ENCODE results near the gene POLR3K. TPM values are rescaled to one million over a fixed set of nuclear protein-coding genes. Genes with fewer than 3 reads are reported as not detected.

POLR3K gene
- total and polyA plus RNA-seq, 4 donors: 2.8 to 9.8 (median 7.4) TPM

GRCh38 chr16:83781-84615 lies 30.6 kb upstream of the POLR3K start:
- no peak for DNase-seq (ENCODE audit: low spot score)
- H3K4me1 ChIP-seq (ENCODE audit: control insufficient read depth in 4 of 4, insufficient read depth in 4 of 4, low read length in 3 of 4): peaks cover under 1 to 19% (median 5%) of the 10 kb centered on the region in 4 donors
- 74% methylated on average over 21 of the region's 21 CpGs for WGBS
- H3K9me3 ChIP-seq (ENCODE audit: control insufficient read depth in 4 of 4, low read length in 3 of 4): no peaks in the 10 kb centered on the region
- H3K27me3 ChIP-seq (ENCODE audit: control insufficient read depth in 4 of 4, insufficient read depth in 4 of 4, low read length in 3 of 4): no peaks in the 10 kb centered on the region
- peak overlapping the region in 1 of 2 donors; percentile 23 for H3K27ac ChIP-seq (ENCODE audit: low read depth in 1 of 2, low read length in 2 of 2)
- H3K36me3 ChIP-seq (ENCODE audit: control insufficient read depth in 4 of 4, insufficient read depth in 3 of 4, low read depth in 1 of 4, low read length in 3 of 4): peaks cover 0 to 42% (median 11%) of the 10 kb centered on the region in 4 donors
- no peak overlapping the region for H3K4me3 ChIP-seq (ENCODE audit: low read depth in 1 of 3, low read length in 3 of 3)
- TF ChIP-seq FOXA1 (IDR thresholded peaks at IDR 0.05): no peak
- TF ChIP-seq MAX (IDR thresholded peaks at IDR 0.05): no peak
- TF ChIP-seq YY1 (IDR thresholded peaks at IDR 0.05): no peak
- no peak overlapping the region for H3K9ac ChIP-seq (ENCODE audit: low read depth in 1 of 2, low read length in 2 of 2)

- H3K36me3 ChIP-seq (ENCODE audit: control insufficient read depth in 4 of 4, insufficient read depth in 3 of 4, low read depth in 1 of 4, low read length in 3 of 4): peaks cover 0 to 35% (median 9%) of the 10 kb centered on the region in 4 donors
- no peak for DNase-seq (ENCODE audit: low spot score)
- 94% methylated on average over 31 of the region's 31 CpGs for WGBS
- no peak overlapping the region for H3K4me3 ChIP-seq (ENCODE audit: low read depth in 1 of 3, low read length in 3 of 3)
- H3K9ac ChIP-seq (ENCODE audit: low read depth in 1 of 2, low read length in 2 of 2): no peak overlapping the region
- peaks cover 3 to 24% (median 9%) of the 10 kb centered on the region in 4 donors for H3K4me1 ChIP-seq (ENCODE audit: control insufficient read depth in 4 of 4, insufficient read depth in 4 of 4, low read length in 3 of 4)
- no peak overlapping the region for H3K27ac ChIP-seq (ENCODE audit: low read depth in 1 of 2, low read length in 2 of 2)
- H3K9me3 ChIP-seq (ENCODE audit: control insufficient read depth in 4 of 4, low read length in 3 of 4): no peaks in the 10 kb centered on the region
- no peak for TF ChIP-seq YY1 (IDR thresholded peaks at IDR 0.05)
- no peak for TF ChIP-seq FOXA2 (IDR thresholded peaks at IDR 0.05)
- no peak for TF ChIP-seq CTCF (IDR thresholded peaks at IDR 0.05; ENCODE audit: low read depth, low read length, missing input control)
- no peak for TF ChIP-seq MAX (IDR thresholded peaks at IDR 0.05)
- TF ChIP-seq HNF4A (conservative IDR thresholded peaks at IDR 0.05): no peak
- no peak for TF ChIP-seq REST (IDR thresholded peaks at IDR 0.05)
- no peak for TF ChIP-seq TAF1 (conservative IDR thresholded peaks at IDR 0.05)
- H3K27me3 ChIP-seq (ENCODE audit: control insufficient read depth in 4 of 4, insufficient read depth in 4 of 4, low read length in 3 of 4): no peaks in the 10 kb centered on the region
Observed at GRCh38 chr16:83060-83603, 29.7 kb upstream of the POLR3K start.

Measured in liver (tissue), 9 donors.